HCT116 (cell line): Measurements from ENCODE around the gene KIRREL3. TPM values are rescaled to one million over a fixed set of nuclear protein-coding genes. Genes with fewer than 3 reads are reported as not detected.

Experiments used
- ATAC-seq: fragments of 200-7000 bp; cut with Tn5 transposase; 2 replicates; pipeline ENCODE4 v1.9.1; 2020; ENCODE audit warnings: mild to moderate bottlenecking, moderate library complexity
- BruUV-seq: library from RNA; stranded (reverse); fragments of 400-500 nt; replicated peaks from 2 replicates; lab custom pipeline; 2021; lab: Mats Ljungman, UMichigan
- CTCF ChIA-PET: fragments of 300-600 bp; sonication (Branson Sonifier 250); formaldehyde crosslinking; loops from one replicate; lab custom pipeline; 2021; ENCODE audit warnings: antibody characterized with exemption; lab: Charles Lee
- POLR2A ChIA-PET: fragments of 300-600, 350-600 bp; sonication (Branson Sonifier 250); formaldehyde crosslinking; loops from one replicate; lab custom pipeline; 2021; ENCODE audit warnings: antibody characterized with exemption; lab: Charles Lee
- RAD21 ChIA-PET, 2 experiments: fragments of 300-600 bp; sonication (Branson Sonifier 250); formaldehyde crosslinking; loops; one replicate each; lab custom pipeline; 2023; ENCODE audit warnings: low total read pairs in 2 of 2; ENCODE audit not compliant: uncharacterized antibody in 2 of 2, unreplicated experiment in 2 of 2, low non-redundant PET in 1 of 2; lab: Charles Lee
- DNase-seq: peaks from one replicate; pipeline ENCODE4 v3.0.0-alpha.2; 2010; ENCODE audit warnings: low read depth, low spot score
- H2AFZ ChIP-seq: fragments of 200-600 bp; shearing (Covaris generic), sonication (generic); 2 replicates; pipeline ENCODE4 v1.6.1; 2017; ENCODE audit warnings: low read depth, mixed run types, mixed read lengths, antibody characterized with exemption, low read length; ENCODE audit not compliant: poor library complexity, severe bottlenecking
- H3K27ac ChIP-seq: 2 replicates; pipeline ENCODE4 v1.5.1; 2012; ENCODE audit warnings: low read depth, low read length
- H3K27me3 ChIP-seq: fragments of 200-600 bp; sonication (generic); 2 replicates; pipeline ENCODE4 v1.6.1; 2016; ENCODE audit warnings: mixed run types, low read length, mixed read lengths; ENCODE audit not compliant: insufficient read depth
- H3K36me3 ChIP-seq, 2 experiments: fragments of 200-500 bp in 1 of 2; fragments of 200-600 bp in 1 of 2; sonication (Bioruptor generic) in 1 of 2; sonication (generic) in 1 of 2; 2 replicates each; pipeline versions ENCODE4 v1.5.1 to v1.6.1; 2014 to 2016; ENCODE audit warnings: low read length in 2 of 2, inconsistent platforms in 1 of 2, mixed read lengths in 1 of 2, mixed run types in 1 of 2; ENCODE audit not compliant: insufficient read depth in 2 of 2, control insufficient read depth in 1 of 2
- H3K4me1 ChIP-seq, 2 experiments: fragments of 200-600 bp in 1 of 2; sonication (generic) in 1 of 2; 2 replicates each; pipeline versions ENCODE4 v1.5.1 to v1.6.1; 2012 to 2017; ENCODE audit warnings: low read length in 2 of 2, inconsistent platforms in 1 of 2, mild to moderate bottlenecking in 1 of 2, mixed read lengths in 1 of 2, mixed run types in 1 of 2, moderate library complexity in 1 of 2; ENCODE audit not compliant: insufficient read depth in 2 of 2, control insufficient read depth in 1 of 2
- H3K4me2 ChIP-seq: fragments of 200-600 bp; sonication (generic); 2 replicates; pipeline ENCODE4 v1.6.1; 2017; ENCODE audit warnings: mixed run types, low read length, mixed read lengths
- H3K4me3 ChIP-seq, 2 experiments: fragments of 200-600 bp in 1 of 2; sonication (generic) in 1 of 2; replicated peaks in 1 of 2; 2 replicates each; pipeline ENCODE4 v1.5.1; 2011 to 2016; ENCODE audit warnings: low read length in 2 of 2, control low read depth in 1 of 2, low read depth in 1 of 2, mild to moderate bottlenecking in 1 of 2, mixed read lengths in 1 of 2, mixed run types in 1 of 2
- H3K79me2 ChIP-seq: fragments of 200-600 bp; sonication (generic); 2 replicates; pipeline ENCODE4 v1.6.1; 2017; ENCODE audit warnings: mild to moderate bottlenecking, mixed run types, low read length, moderate library complexity, mixed read lengths; ENCODE audit not compliant: insufficient read depth
- H3K9ac ChIP-seq: fragments of 200-600 bp; sonication (generic); 2 replicates; pipeline ENCODE4 v1.6.1; 2016; ENCODE audit warnings: low read length, mixed read lengths
- H3K9me2 ChIP-seq: fragments of 200-600 bp; sonication (generic), shearing (Covaris generic); 2 replicates; pipeline ENCODE4 v1.6.1; 2017; ENCODE audit warnings: mixed run types, mild to moderate bottlenecking, moderate library complexity; ENCODE audit not compliant: insufficient read depth
- H3K9me3 ChIP-seq, 2 experiments: fragments of 200-500 bp in 1 of 2; fragments of 200-600 bp in 1 of 2; sonication (Bioruptor generic) in 1 of 2; sonication (generic) in 1 of 2; 2 replicates each; pipeline ENCODE4 v1.6.1; 2014 to 2017; ENCODE audit warnings: low read length in 2 of 2, mixed read lengths in 2 of 2, inconsistent platforms in 1 of 2, low read depth in 1 of 2, mild to moderate bottlenecking in 1 of 2, mixed run types in 1 of 2, moderate library complexity in 1 of 2; ENCODE audit not compliant: control insufficient read depth in 1 of 2, insufficient read depth in 1 of 2
- H4K20me1 ChIP-seq: fragments of 200-600 bp; sonication (generic), shearing (Covaris generic); 2 replicates; pipeline ENCODE4 v1.6.1; 2017; ENCODE audit warnings: mixed run types, mild to moderate bottlenecking, moderate library complexity; ENCODE audit not compliant: insufficient read depth
- CBX3 ChIP-seq: IDR thresholded peaks from 2 replicates; pipeline ENCODE4 v1.6.1; 2012; ENCODE audit warnings: low read depth
- CEBPB ChIP-seq: IDR thresholded peaks from 2 replicates; pipeline ENCODE4 v1.6.1; 2012; ENCODE audit warnings: low read depth
- EGR1 ChIP-seq: IDR thresholded peaks from 2 replicates; pipeline ENCODE4 v1.6.1; 2012; ENCODE audit warnings: low read depth
- FOSL1 ChIP-seq: IDR thresholded peaks from 2 replicates; pipeline ENCODE4 v1.6.1; 2012; ENCODE audit warnings: low read depth
- MAX ChIP-seq: IDR thresholded peaks from 2 replicates; pipeline ENCODE4 v1.6.1; 2012
- POLR2A ChIP-seq: IDR thresholded peaks from 2 replicates; pipeline ENCODE4 v1.7.0; 2011; ENCODE audit warnings: borderline replicate concordance; ENCODE audit not compliant: insufficient read depth, insufficient read length; ENCODE audit errors: extremely low read depth
- SIN3A ChIP-seq: IDR thresholded peaks from 2 replicates; pipeline ENCODE4 v1.6.1; 2012; ENCODE audit warnings: low read depth
- ZFX ChIP-seq: fragments of 450-650 bp; IDR thresholded peaks from 2 replicates; pipeline ENCODE4 v1.6.1; 2017
- intact Hi-C: fragments of 100-400 bp; cut with micrococcal nuclease; formaldehyde crosslinking; loops from 2 replicates; pipeline ENCODE4 v1.10.0; 2022
- total RNA-seq: library from RNA; stranded (reverse); gene quantifications from one replicate; pipeline ENCODE4 v1.2.1, GENCODE V29; 2021; ENCODE audit not compliant: unreplicated experiment
- TF ChIP-seq, protein P1 (sequence below): IDR thresholded peaks from 2 replicates; pipeline ENCODE4 v1.6.1; 2011; ENCODE audit warnings: mild to moderate bottlenecking, low read length, moderate library complexity; ENCODE audit not compliant: insufficient replicate concordance; ENCODE audit errors: extremely low read depth

The KIRREL3 gene
- total RNA-seq, 1 experiment from 2014 or later = not detected

GRCh38 chr11:126624506-126624905 is 376.1 kb downstream of the KIRREL3 start (continued):
- TF ChIP-seq MAX = no peak

DNA sequence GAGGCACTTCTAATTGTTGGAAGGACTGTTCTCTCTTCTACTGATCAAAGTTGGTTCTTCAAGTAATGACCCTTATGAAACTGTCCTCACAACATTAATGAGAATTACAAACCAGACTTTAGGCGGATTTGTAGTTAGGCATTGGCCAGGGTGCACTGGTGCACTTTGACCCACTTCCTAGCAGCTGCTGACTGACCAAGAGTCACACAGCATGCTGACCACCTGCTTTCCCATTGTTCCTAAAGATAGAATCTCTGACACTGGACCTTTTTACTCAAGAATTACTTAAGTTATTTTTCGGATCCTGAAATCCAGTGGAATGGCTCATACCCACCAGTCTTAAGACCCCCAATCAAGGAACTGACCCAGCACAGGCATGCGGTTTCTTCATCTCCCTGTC is 381.1 kb downstream of the KIRREL3 start:
- ATAC-seq (no peak), DNase-seq (no peak)
- Histone ChIP-seq H3K4me2 (no peak overlapping the region), H4K20me1 (no peaks in the 10 kb centered on the region), H3K9me2 (no peaks in the 10 kb centered on the region; the same call in 1 of the 2 replicates), H3K4me1 (no peaks in the 10 kb centered on the region), H3K27me3 (peaks cover 51% of the 10 kb centered on the region), H3K9me3 (no peaks in the 10 kb centered on the region), H3K9ac (no peak overlapping the region), H3K79me2 (no peaks in the 10 kb centered on the region), H2AFZ (no peak overlapping the region), H3K4me3 (no peak overlapping the region), H3K36me3 (no peaks in the 10 kb centered on the region), H3K27ac (no peak overlapping the region)
- ChIA-PET CTCF (no interaction called here), RAD21 (no interaction called here), POLR2A (no interaction called here)
- intact Hi-C loops = no loop called here
- no TSS peak for BruUV-seq
- TF ChIP-seq CBX3 = no peak
- TF ChIP-seq POLR2A = no peak
- no peak for TF ChIP-seq SIN3A
- TF ChIP-seq CEBPB = no peak
- TF ChIP-seq ZFX = no peak
- TF ChIP-seq FOSL1 = no peak
- TF ChIP-seq EGR1 = no peak
- TF ChIP-seq, protein P1, sequence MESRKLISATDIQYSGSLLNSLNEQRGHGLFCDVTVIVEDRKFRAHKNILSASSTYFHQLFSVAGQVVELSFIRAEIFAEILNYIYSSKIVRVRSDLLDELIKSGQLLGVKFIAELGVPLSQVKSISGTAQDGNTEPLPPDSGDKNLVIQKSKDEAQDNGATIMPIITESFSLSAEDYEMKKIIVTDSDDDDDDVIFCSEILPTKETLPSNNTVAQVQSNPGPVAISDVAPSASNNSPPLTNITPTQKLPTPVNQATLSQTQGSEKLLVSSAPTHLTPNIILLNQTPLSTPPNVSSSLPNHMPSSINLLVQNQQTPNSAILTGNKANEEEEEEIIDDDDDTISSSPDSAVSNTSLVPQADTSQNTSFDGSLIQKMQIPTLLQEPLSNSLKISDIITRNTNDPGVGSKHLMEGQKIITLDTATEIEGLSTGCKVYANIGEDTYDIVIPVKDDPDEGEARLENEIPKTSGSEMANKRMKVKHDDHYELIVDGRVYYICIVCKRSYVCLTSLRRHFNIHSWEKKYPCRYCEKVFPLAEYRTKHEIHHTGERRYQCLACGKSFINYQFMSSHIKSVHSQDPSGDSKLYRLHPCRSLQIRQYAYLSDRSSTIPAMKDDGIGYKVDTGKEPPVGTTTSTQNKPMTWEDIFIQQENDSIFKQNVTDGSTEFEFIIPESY = no peak
